Karpas-422 (cell line): ENCODE data around the gene RAET1G. TPM values are rescaled to one million over a fixed set of nuclear protein-coding genes. Genes with fewer than 3 reads are reported as not detected.
"Not testable (repeated sequence)": the region's sequence is repeated elsewhere in the genome, so short reads cannot be mapped to it uniquely, and the experiment has no call there.

Experiments used
- DNase-seq: peaks from one replicate; pipeline ENCODE4 v3.0.0-alpha.2; 2015
- H2AFZ ChIP-seq: fragments of 200-600 bp; sonication (generic); 2 replicates; pipeline ENCODE4 v1.6.1; 2014; ENCODE audit warnings: antibody characterized with exemption, low read length, mixed read lengths
- H3K27ac ChIP-seq: fragments of 200-600 bp; sonication (generic); 2 replicates; pipeline ENCODE4 v1.5.1; 2014; ENCODE audit warnings: mild to moderate bottlenecking, low read length, moderate library complexity
- H3K27me3 ChIP-seq: fragments of 200-600 bp; sonication (generic); 2 replicates; pipeline ENCODE4 v1.6.1; 2014; ENCODE audit warnings: low read length, mixed read lengths
- H3K36me3 ChIP-seq: fragments of 200-600 bp; sonication (generic); 2 replicates; pipeline ENCODE4 v1.6.1; 2014; ENCODE audit warnings: low read length, mixed read lengths; ENCODE audit not compliant: insufficient read depth
- H3K4me1 ChIP-seq: fragments of 200-600 bp; sonication (generic); 2 replicates; pipeline ENCODE4 v1.6.1; 2014; ENCODE audit warnings: mild to moderate bottlenecking, low read length, mixed read lengths
- H3K4me2 ChIP-seq: fragments of 200-600 bp; sonication (generic); 2 replicates; pipeline ENCODE4 v1.6.1; 2014; ENCODE audit warnings: low read length, low read depth, mild to moderate bottlenecking; ENCODE audit not compliant: poor library complexity, severe bottlenecking
- H3K4me3 ChIP-seq: fragments of 200-600 bp; sonication (generic); 2 replicates; pipeline ENCODE4 v1.5.1; 2014; ENCODE audit warnings: mild to moderate bottlenecking, antibody characterized with exemption, low read length, mixed read lengths
- H3K79me2 ChIP-seq: fragments of 200-600 bp; sonication (generic); 2 replicates; pipeline ENCODE4 v1.6.1; 2014; ENCODE audit warnings: mild to moderate bottlenecking, low read length, mixed read lengths
- H3K9ac ChIP-seq: fragments of 200-600 bp; sonication (generic); 2 replicates; pipeline ENCODE4 v1.6.0; 2014; ENCODE audit warnings: low read length
- H3K9me2 ChIP-seq: fragments of 200-600 bp; sonication (generic), shearing (Covaris generic); replicated peaks from 2 replicates; pipeline ENCODE4 v1.6.0; 2014; ENCODE audit warnings: mild to moderate bottlenecking, low read length, moderate library complexity; ENCODE audit not compliant: insufficient read depth
- H3K9me3 ChIP-seq: fragments of 300-700, 200-600 bp; sonication (generic); 2 replicates; pipeline ENCODE4 v1.6.1; 2014; ENCODE audit warnings: low read length, mixed read lengths
- H4K20me1 ChIP-seq: fragments of 200-600 bp; sonication (generic); 2 replicates; pipeline ENCODE4 v1.6.1; 2014; ENCODE audit warnings: mild to moderate bottlenecking, antibody characterized with exemption, low read length, low read depth; ENCODE audit not compliant: insufficient read depth
- total RNA-seq: library from RNA; depleted of rRNA; stranded (reverse); fragments of >200 nt; shearing (Covaris generic); gene quantifications from 2 replicates; pipeline ENCODE4 v1.2.3, GENCODE V29; 2014; ENCODE audit warnings: low replicate concordance

RAET1G gene
- total RNA-seq, 1 experiment from 2014 or later, result not detected

- H3K27ac ChIP-seq, result no peak overlapping the region
- no peaks in the 10 kb centered on the region for H3K79me2 ChIP-seq
- no peaks in the 10 kb centered on the region for H3K36me3 ChIP-seq
- H3K9ac ChIP-seq, result no peak overlapping the region; the same call in 1 of the 2 replicates
- no peak overlapping the region for H2AFZ ChIP-seq
- no peaks in the 10 kb centered on the region for H4K20me1 ChIP-seq
- no peaks in the 10 kb centered on the region for H3K27me3 ChIP-seq
- no peaks in the 10 kb centered on the region for H3K9me3 ChIP-seq
- no peak overlapping the region; the same call in 1 of the 2 replicates for H3K4me3 ChIP-seq
- H3K9me2 ChIP-seq, result no peaks in the 10 kb centered on the region
- H3K4me2 ChIP-seq, result no peak overlapping the region
- peak; percentile 23 for DNase-seq
- H3K4me1 ChIP-seq, result peaks cover 6% of the 10 kb centered on the region
Observed at GRCh38 chr6:149964308-149965193, 41.6 kb upstream of the RAET1G start.

- no peaks in the 10 kb centered on the region for H3K27me3 ChIP-seq
- H3K4me3 ChIP-seq, result peak within 1 kb of the TSS; percentile 64
- no peaks in the 10 kb centered on the region for H3K9me2 ChIP-seq
- peak within 1 kb of the TSS; percentile 74 for H2AFZ ChIP-seq
- H3K4me2 ChIP-seq, result peak within 1 kb of the TSS; percentile 64
- no peaks in the 10 kb centered on the region for H3K9me3 ChIP-seq
- H3K9ac ChIP-seq, result peak within 1 kb of the TSS; percentile 60
- H3K27ac ChIP-seq, result no peak within 1 kb of the TSS
- no peaks in the 10 kb centered on the region for H3K79me2 ChIP-seq
- H3K4me1 ChIP-seq, result peaks cover 6% of the 10 kb centered on the region
- H3K36me3 ChIP-seq, result no peaks in the 10 kb centered on the region
- peak; percentile 79 for DNase-seq
- no peaks in the 10 kb centered on the region for H4K20me1 ChIP-seq
Observed at GRCh38 chr6:149963462-149964307, 40.8 kb upstream of the RAET1G start, which contains the start of gene ULBP1. Gene ULBP1, plus strand, starts transcription at chr6:149963943. Its CDS starts 107 bp downstream, at chr6:149964050.

- H3K27ac ChIP-seq, result no peak overlapping the region
- peak overlapping the region; percentile 39 for H2AFZ ChIP-seq
Observed at GRCh38 chr6:149963212-149963461, 40.2 kb upstream of the RAET1G start.

GRCh38 chr6:149962461-149963211 lies 39.7 kb upstream of the RAET1G start:
- H3K27ac ChIP-seq, result no peak overlapping the region
- H3K4me1 ChIP-seq, result peaks cover 6% of the 10 kb centered on the region
- H3K9ac ChIP-seq, result peak overlapping the region; percentile 60
- no peaks in the 10 kb centered on the region for H3K27me3 ChIP-seq
- H3K9me3 ChIP-seq, result no peaks in the 10 kb centered on the region
- peak overlapping the region; percentile 39 for H2AFZ ChIP-seq
- no peaks in the 10 kb centered on the region for H3K36me3 ChIP-seq
- DNase-seq, result peak; percentile 21
- H4K20me1 ChIP-seq, result no peaks in the 10 kb centered on the region
- peak overlapping the region; percentile 64 for H3K4me3 ChIP-seq
- H3K9me2 ChIP-seq, result no peaks in the 10 kb centered on the region
- H3K4me2 ChIP-seq, result peak overlapping the region; percentile 64
- H3K79me2 ChIP-seq, result no peaks in the 10 kb centered on the region

More at GRCh38 chr6:149963212-149963461, 40.2 kb upstream of the RAET1G start:
- no peaks in the 10 kb centered on the region for H3K36me3 ChIP-seq
- H3K4me1 ChIP-seq, result peaks cover 6% of the 10 kb centered on the region
- H3K9me3 ChIP-seq, result no peaks in the 10 kb centered on the region
- H3K79me2 ChIP-seq, result no peaks in the 10 kb centered on the region
- H3K27me3 ChIP-seq, result no peaks in the 10 kb centered on the region
- DNase-seq, result peak; percentile 79
- peak overlapping the region; percentile 60 for H3K9ac ChIP-seq
- peak overlapping the region; percentile 64 for H3K4me3 ChIP-seq
- H3K9me2 ChIP-seq, result no peaks in the 10 kb centered on the region
- H4K20me1 ChIP-seq, result no peaks in the 10 kb centered on the region
- peak overlapping the region; percentile 64 for H3K4me2 ChIP-seq

GRCh38 chr6:149961728-149962425 lies 39.0 kb upstream of the RAET1G start:
- no peaks in the 10 kb centered on the region for H3K36me3 ChIP-seq
- H3K4me2 ChIP-seq, result no peak overlapping the region
- no peak overlapping the region for H2AFZ ChIP-seq
- no peak overlapping the region for H3K9ac ChIP-seq
- peak; percentile 79 for DNase-seq
- H3K4me3 ChIP-seq, result no peak overlapping the region
- peaks cover 6% of the 10 kb centered on the region for H3K4me1 ChIP-seq
- H4K20me1 ChIP-seq, result no peaks in the 10 kb centered on the region
- no peak overlapping the region for H3K27ac ChIP-seq
- H3K79me2 ChIP-seq, result no peaks in the 10 kb centered on the region
- H3K27me3 ChIP-seq, result no peaks in the 10 kb centered on the region
- no peaks in the 10 kb centered on the region for H3K9me2 ChIP-seq
- H3K9me3 ChIP-seq, result no peaks in the 10 kb centered on the region

- H3K4me3 ChIP-seq, result no peak overlapping the region
- H3K9me2 ChIP-seq, result no peaks in the 10 kb centered on the region
- H3K4me1 ChIP-seq, result peaks cover 6% of the 10 kb centered on the region
- H3K9ac ChIP-seq, result no peak overlapping the region
- no peaks in the 10 kb centered on the region for H3K27me3 ChIP-seq
- no peak overlapping the region for H3K4me2 ChIP-seq
- H3K27ac ChIP-seq, result no peak overlapping the region
- H2AFZ ChIP-seq, result no peak overlapping the region
- H3K36me3 ChIP-seq, result no peaks in the 10 kb centered on the region
- no peaks in the 10 kb centered on the region for H3K79me2 ChIP-seq
- DNase-seq, result no peak
- H4K20me1 ChIP-seq, result no peaks in the 10 kb centered on the region
- H3K9me3 ChIP-seq, result no peaks in the 10 kb centered on the region
Observed at GRCh38 chr6:149960488-149960887, 37.6 kb upstream of the RAET1G start.

- H3K4me1 ChIP-seq, H3K4me2 ChIP-seq, H3K9me3 ChIP-seq, H3K9me2 ChIP-seq, H3K9ac ChIP-seq, H3K36me3 ChIP-seq, H2AFZ ChIP-seq, DNase-seq, H3K27ac ChIP-seq, H3K27me3 ChIP-seq, H3K4me3 ChIP-seq, H3K79me2 ChIP-seq, H4K20me1 ChIP-seq: not testable (repeated sequence)
Observed at GRCh38 chr6:149959806-149960205, 36.9 kb upstream of the RAET1G start.
